Neuronal stem cell (in vitro differentiated cells): Measurements from ENCODE around the gene SNAPC5. TPM values are rescaled to one million over a fixed set of nuclear protein-coding genes. Genes with fewer than 3 reads are reported as not detected.

Experiments
- DNase-seq: peaks from one replicate; pipeline ENCODE4 v3.0.0-alpha.2; 2013; ENCODE audit warnings: low spot score
- H2AFZ ChIP-seq: one replicate; pipeline ENCODE4 v1.6.1; 2013; ENCODE audit warnings: mild to moderate bottlenecking, low read length, inconsistent platforms
- H2AK5ac ChIP-seq: 2 replicates; pipeline ENCODE4 v1.6.1; 2013; ENCODE audit warnings: low read depth, mild to moderate bottlenecking, inconsistent platforms, low read length, moderate library complexity, mixed read lengths
- H2BK120ac ChIP-seq: 2 replicates; pipeline ENCODE4 v1.6.1; 2013; ENCODE audit warnings: low read depth, mild to moderate bottlenecking, inconsistent platforms, low read length, moderate library complexity, mixed read lengths
- H2BK12ac ChIP-seq: one replicate; pipeline ENCODE4 v1.6.1; 2013; ENCODE audit warnings: low read length, inconsistent platforms
- H2BK15ac ChIP-seq: 2 replicates; pipeline ENCODE4 v1.6.1; 2013; ENCODE audit warnings: mild to moderate bottlenecking, low read length, inconsistent platforms, mixed read lengths
- H2BK5ac ChIP-seq: one replicate; pipeline ENCODE4 v1.6.1; 2013; ENCODE audit warnings: inconsistent platforms, mild to moderate bottlenecking, low read length, moderate library complexity
- H3K14ac ChIP-seq: one replicate; pipeline ENCODE4 v1.6.1; 2013; ENCODE audit warnings: low read length, inconsistent platforms
- H3K18ac ChIP-seq: 2 replicates; pipeline ENCODE4 v1.6.1; 2013; ENCODE audit warnings: low read length, inconsistent platforms
- H3K23ac ChIP-seq: 2 replicates; pipeline ENCODE4 v1.6.1; 2013; ENCODE audit warnings: low read depth, mild to moderate bottlenecking, mixed read lengths, low read length, inconsistent platforms; ENCODE audit not compliant: poor library complexity
- H3K27ac ChIP-seq: replicated peaks from 3 replicates; pipeline ENCODE4 v1.5.1; 2013; ENCODE audit warnings: low read length, inconsistent platforms
- H3K27me3 ChIP-seq, 3 experiments: 2 replicates each; pipeline ENCODE4 v1.6.1; 2013; ENCODE audit warnings: low read length in 3 of 3, mild to moderate bottlenecking in 2 of 3, inconsistent platforms in 1 of 3, low read depth in 1 of 3, mixed read lengths in 1 of 3, moderate library complexity in 1 of 3; ENCODE audit not compliant: control insufficient read depth in 3 of 3, insufficient read depth in 3 of 3
- H3K36me3 ChIP-seq, 2 donors: replicated peaks in 1 of 2; 2 replicates each; pipeline ENCODE4 v1.6.1; 2013; ENCODE audit warnings: low read length in 2 of 2; ENCODE audit not compliant: control insufficient read depth in 2 of 2, insufficient read depth in 2 of 2
- H3K4ac ChIP-seq: 2 replicates; pipeline ENCODE4 v1.6.1; 2013; ENCODE audit warnings: inconsistent platforms, mild to moderate bottlenecking, low read length, moderate library complexity
- H3K4me1 ChIP-seq, 2 donors: 1 replicate in 1 of 2; 2 replicates in 1 of 2; pipeline ENCODE4 v1.6.1; 2013; ENCODE audit warnings: low read length in 2 of 2, low read depth in 1 of 2; ENCODE audit not compliant: control insufficient read depth in 2 of 2, insufficient read depth in 1 of 2
- H3K4me2 ChIP-seq: one replicate; pipeline ENCODE4 v1.6.1; 2013; ENCODE audit warnings: mild to moderate bottlenecking, low read length, inconsistent platforms; ENCODE audit not compliant: insufficient read depth, poor library complexity, severe bottlenecking
- H3K4me3 ChIP-seq, 2 donors: 2 replicates each; pipeline ENCODE4 v1.5.1; 2013; ENCODE audit warnings: low read length in 2 of 2, mild to moderate bottlenecking in 2 of 2, inconsistent platforms in 1 of 2, moderate library complexity in 1 of 2
- H3K79me1 ChIP-seq: one replicate; pipeline ENCODE4 v1.6.1; 2013; ENCODE audit warnings: low read depth, mild to moderate bottlenecking, inconsistent platforms, low read length, moderate library complexity
- H3K9ac ChIP-seq: one replicate; pipeline ENCODE4 v1.6.1; 2013; ENCODE audit warnings: mild to moderate bottlenecking, low read depth, low read length, inconsistent platforms; ENCODE audit not compliant: poor library complexity
- H3K9me3 ChIP-seq, 2 donors: replicated peaks in 1 of 2; 2 replicates each; pipeline versions ENCODE3 to v1.6.1; 2013; ENCODE audit warnings: low read length in 2 of 2, mild to moderate bottlenecking in 2 of 2, inconsistent platforms in 1 of 2, low read depth in 1 of 2, mixed read lengths in 1 of 2, moderate library complexity in 1 of 2; ENCODE audit not compliant: control insufficient read depth in 2 of 2, insufficient read depth in 1 of 2
- H4K8ac ChIP-seq: one replicate; pipeline ENCODE4 v1.6.1; 2013; ENCODE audit warnings: low read depth, mild to moderate bottlenecking, inconsistent platforms, low read length, moderate library complexity
- H4K91ac ChIP-seq: one replicate; pipeline ENCODE4 v1.6.1; 2013; ENCODE audit warnings: low read length, low read depth, mild to moderate bottlenecking, inconsistent platforms; ENCODE audit not compliant: poor library complexity
- WGBS, 2 donors: extraction: QIAGEN DNeasy Blood & Tissue Kit; methylation state at CpG; one replicate each; pipeline ENCODE4 v1.1.7; 2013; ENCODE audit warnings: missing lambda C conversion rate in 2 of 2, mixed read lengths in 1 of 2; ENCODE audit not compliant: insufficient read length in 2 of 2, insufficient replicate concordance in 1 of 2; ENCODE audit errors: extremely low coverage in 2 of 2; 5-methylcytosine and 5-hydroxymethylcytosine counted together
- polyA plus RNA-seq, 2 experiments: library from polyadenylated mRNA; stranded (reverse); fragments of 200-250 nt; gene quantifications; one replicate each; pipeline ENCODE4 v1.2.3, GENCODE V29; 2013

The SNAPC5 gene, protein sequence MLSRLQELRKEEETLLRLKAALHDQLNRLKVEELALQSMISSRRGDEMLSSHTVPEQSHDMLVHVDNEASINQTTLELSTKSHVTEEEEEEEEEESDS
- 22.8 TPM for polyA plus RNA-seq (2013, experiment 1 of 2)
- 24.2 TPM for polyA plus RNA-seq (2013, experiment 2 of 2)

DNA sequence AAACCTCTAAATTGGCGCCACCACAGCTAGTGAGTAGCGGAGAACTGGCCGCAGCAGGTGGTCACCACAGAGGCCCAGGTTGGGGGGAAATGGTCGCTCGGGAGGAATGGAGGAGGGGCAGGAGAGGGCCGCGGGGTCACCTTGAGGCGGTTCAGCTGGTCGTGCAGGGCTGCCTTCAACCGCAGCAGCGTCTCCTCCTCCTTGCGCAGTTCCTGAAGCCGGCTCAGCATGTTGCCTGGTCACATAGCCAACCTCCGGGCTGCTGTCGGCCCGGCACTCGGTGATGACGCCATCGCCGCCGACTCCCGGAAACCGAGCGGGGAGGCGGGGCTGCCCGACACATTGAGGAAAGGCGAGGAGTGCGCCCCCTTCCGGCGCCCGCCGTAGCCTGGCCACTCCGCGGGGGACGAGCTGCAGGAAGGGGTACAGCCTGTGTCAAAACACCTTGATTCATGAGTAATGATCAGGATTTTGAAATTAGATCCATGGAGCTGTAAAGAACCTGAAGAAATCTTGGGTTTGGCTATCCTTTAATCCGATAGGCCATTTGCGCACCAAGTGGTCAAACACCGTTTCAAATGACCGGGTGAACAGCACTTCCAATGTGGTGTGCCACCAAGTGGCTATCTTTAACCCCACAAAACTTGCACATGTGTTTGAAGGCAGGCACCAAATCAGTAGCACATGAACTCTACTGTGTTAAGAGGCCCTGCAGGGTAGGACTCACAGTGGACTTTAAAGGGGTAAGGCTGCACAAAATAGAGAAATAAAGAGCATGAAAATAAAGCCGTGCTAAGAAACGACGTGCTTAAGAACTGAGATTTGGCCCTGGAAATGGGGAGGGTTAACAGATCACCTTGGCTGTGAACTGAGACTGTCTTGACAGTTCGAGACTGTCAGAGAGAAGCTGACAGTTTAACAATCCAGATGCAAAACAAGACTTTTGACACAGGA, at the start of gene SNAPC5:
Gene SNAPC5, minus strand, starts transcription at position 261 of the 954 bp plus-strand sequence. Its CDS starts 31 bp downstream, at position 230.
- Histone ChIP-seq H2BK12ac (no peak within 1 kb of the TSS), H2AFZ (peak within 1 kb of the TSS; percentile 94), H2AK5ac (peak within 1 kb of the TSS; percentile 94), H3K9ac (peak within 1 kb of the TSS; percentile 90), H3K23ac (peak within 1 kb of the TSS; percentile 98), H4K8ac (peak within 1 kb of the TSS; percentile 86), H3K36me3 (peaks cover 32 to 91% of the 10 kb centered on the region in 2 donors), H2BK15ac (no peak within 1 kb of the TSS), H3K4ac (no peak within 1 kb of the TSS), H3K4me1 (peaks cover 5 to 12% of the 10 kb centered on the region in 2 donors), H3K4me2 (peak within 1 kb of the TSS; percentile 71), H3K27ac (peak within 1 kb of the TSS; percentile 50), H2BK120ac (no peak within 1 kb of the TSS), H4K91ac (no peak within 1 kb of the TSS), H2BK5ac (no peak within 1 kb of the TSS), H3K18ac (peak within 1 kb of the TSS; percentile 59), H3K4me3 (peak within 1 kb of the TSS; percentile 85 to 90), H3K14ac (no peak within 1 kb of the TSS), H3K79me1 (peaks cover 4% of the 10 kb centered on the region), H3K27me3 (no peaks in the 10 kb centered on the region), H3K9me3 (no peaks in the 10 kb centered on the region)
- peak; percentile 93 for DNase-seq
- WGBS, 2 donors, result no CpG with 5 or more reads among the region's 43 CpGs

DNA sequence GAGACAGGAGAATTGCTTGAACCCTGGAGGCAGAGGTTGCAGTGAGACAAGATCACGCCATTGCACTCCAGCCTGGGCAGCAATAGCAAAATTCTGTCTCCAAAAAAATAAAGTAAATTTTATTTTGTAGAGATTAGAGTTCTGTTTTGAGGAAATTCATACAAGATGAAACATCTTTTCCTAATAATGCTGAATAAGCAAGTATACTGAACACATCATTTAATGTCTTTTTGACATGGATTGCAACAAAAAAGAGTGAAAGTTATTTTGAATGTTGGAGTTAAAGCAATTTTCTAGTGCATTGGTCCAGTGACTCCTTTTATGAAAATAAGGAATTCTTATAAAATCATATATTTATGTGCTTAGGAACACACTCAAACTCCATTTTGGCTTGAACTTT, 47.7 kb upstream of the SNAPC5 start:
- H3K14ac ChIP-seq, result no peak overlapping the region
- H3K27ac ChIP-seq, result no peak overlapping the region
- no peak overlapping the region for H3K4me2 ChIP-seq
- peaks cover 5 to 74% of the 10 kb centered on the region in 2 donors for H3K36me3 ChIP-seq
- no peaks in the 10 kb centered on the region for H3K79me1 ChIP-seq
- H3K4me1 ChIP-seq, result no peaks in the 10 kb centered on the region
- H3K9ac ChIP-seq, result no peak overlapping the region
- no CpG with 5 or more reads among the region's 1 CpG for WGBS, 2 donors
- H2BK120ac ChIP-seq, result no peak overlapping the region
- no peak overlapping the region for H3K23ac ChIP-seq
- no peak overlapping the region for H4K8ac ChIP-seq
- no peaks in the 10 kb centered on the region for H3K27me3 ChIP-seq
- H2BK5ac ChIP-seq, result no peak overlapping the region
- H2BK15ac ChIP-seq, result no peak overlapping the region
- no peak overlapping the region for H2AK5ac ChIP-seq
- no peak overlapping the region for H3K4me3 ChIP-seq
- no peak overlapping the region for H3K18ac ChIP-seq
- no peak overlapping the region for H2AFZ ChIP-seq
- no peaks in the 10 kb centered on the region for H3K9me3 ChIP-seq
- DNase-seq, result no peak
- H2BK12ac ChIP-seq, result no peak overlapping the region
- no peak overlapping the region for H3K4ac ChIP-seq
- no peak overlapping the region for H4K91ac ChIP-seq

DNA sequence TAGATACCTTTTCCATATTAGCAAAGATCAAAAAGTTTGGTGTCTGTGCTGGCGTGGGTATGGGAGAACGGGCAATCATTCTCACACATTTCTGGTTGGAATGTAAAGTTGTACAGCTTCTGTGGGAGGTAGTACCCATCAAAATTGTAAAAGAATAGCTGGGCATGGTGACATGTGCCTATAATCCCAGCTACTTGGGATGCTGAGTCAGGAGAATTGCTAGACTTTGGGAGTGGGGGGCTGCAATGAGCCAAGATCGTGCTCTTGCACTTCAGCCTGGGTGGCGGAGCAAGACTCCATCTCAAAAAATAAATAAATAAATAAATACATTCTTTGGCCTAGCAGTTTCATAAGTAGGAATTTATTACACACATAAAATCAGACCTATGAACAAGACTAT, 45.3 kb upstream of the SNAPC5 start:
- Histone ChIP-seq H3K18ac (no peak overlapping the region), H3K14ac (no peak overlapping the region), H3K36me3 (peaks cover 5 to 75% of the 10 kb centered on the region in 2 donors), H3K4me3 (no peak overlapping the region), H2AK5ac (no peak overlapping the region), H3K9ac (no peak overlapping the region), H3K4me2 (no peak overlapping the region), H4K8ac (no peak overlapping the region), H2BK5ac (no peak overlapping the region), H2BK15ac (no peak overlapping the region), H3K4me1 (no peaks in the 10 kb centered on the region), H2BK120ac (no peak overlapping the region), H4K91ac (no peak overlapping the region), H3K27me3 (no peaks in the 10 kb centered on the region), H3K23ac (no peak overlapping the region), H3K79me1 (no peaks in the 10 kb centered on the region), H2AFZ (no peak overlapping the region), H2BK12ac (no peak overlapping the region), H3K9me3 (no peaks in the 10 kb centered on the region), H3K27ac (no peak overlapping the region), H3K4ac (no peak overlapping the region)
- WGBS, 2 donors, result no CpG with 5 or more reads among the region's 4 CpGs
- no peak for DNase-seq

DNA sequence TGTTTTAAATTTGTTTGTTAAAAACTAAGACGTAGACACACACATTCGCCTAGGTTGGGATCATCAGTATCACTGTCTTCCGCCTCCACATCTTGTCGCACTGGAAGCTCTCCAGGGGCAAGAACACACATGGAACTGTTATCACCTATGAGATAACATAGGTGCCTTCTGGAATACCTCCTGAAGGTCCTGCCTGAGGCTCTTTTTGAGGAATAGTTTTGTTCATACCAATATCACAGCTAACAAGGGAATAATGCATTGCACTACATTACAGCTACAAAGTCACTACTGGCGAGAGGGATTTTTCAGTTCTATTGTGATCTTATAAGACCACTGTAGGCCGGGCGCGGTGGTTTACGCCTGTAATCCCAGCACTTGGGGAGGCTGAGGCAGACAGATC, 37.5 kb upstream of the SNAPC5 start:
- no peak overlapping the region for H3K18ac ChIP-seq
- no peak for DNase-seq
- H2BK15ac ChIP-seq, result no peak overlapping the region
- no peak overlapping the region for H2BK120ac ChIP-seq
- no peak overlapping the region for H3K9ac ChIP-seq
- H3K4me2 ChIP-seq, result no peak overlapping the region
- H3K27me3 ChIP-seq, result no peaks in the 10 kb centered on the region
- H2AK5ac ChIP-seq, result no peak overlapping the region
- no peak overlapping the region for H2BK12ac ChIP-seq
- H4K91ac ChIP-seq, result no peak overlapping the region
- no peak overlapping the region for H3K4me3 ChIP-seq
- no peak overlapping the region for H3K23ac ChIP-seq
- H3K4ac ChIP-seq, result no peak overlapping the region
- WGBS, 2 donors, result no CpG with 5 or more reads among the region's 9 CpGs
- H3K27ac ChIP-seq, result no peak overlapping the region
- no peak overlapping the region for H4K8ac ChIP-seq
- no peaks in the 10 kb centered on the region for H3K4me1 ChIP-seq
- no peak overlapping the region for H2AFZ ChIP-seq
- peaks cover 4 to 91% of the 10 kb centered on the region in 2 donors for H3K36me3 ChIP-seq
- no peak overlapping the region for H2BK5ac ChIP-seq
- no peak overlapping the region for H3K14ac ChIP-seq
- no peaks in the 10 kb centered on the region for H3K79me1 ChIP-seq
- H3K9me3 ChIP-seq, result no peaks in the 10 kb centered on the region
